Endothelial cell (in vitro differentiated cells): Measurements from ENCODE around the gene KLC1. TPM values are rescaled to one million over a fixed set of nuclear protein-coding genes. Genes with fewer than 3 reads are reported as not detected.

Experiments used
- DNase-seq: peaks from one replicate; pipeline ENCODE4 v3.0.0; 2021; ENCODE audit warnings: low spot score
- H3K27ac Mint-ChIP-seq: one replicate; pipeline ENCODE4 v1.8.0; 2021; ENCODE audit warnings: mixed read lengths, inconsistent platforms; ENCODE audit not compliant: unreplicated experiment
- H3K27me3 Mint-ChIP-seq: one replicate; pipeline ENCODE4 v1.8.0; 2021; ENCODE audit warnings: mild to moderate bottlenecking, moderate library complexity, mixed read lengths, inconsistent platforms; ENCODE audit not compliant: unreplicated experiment
- H3K36me3 Mint-ChIP-seq: one replicate; pipeline ENCODE4 v1.8.0; 2021; ENCODE audit warnings: mild to moderate bottlenecking, low read depth, mixed read lengths, inconsistent platforms; ENCODE audit not compliant: unreplicated experiment
- H3K4me1 Mint-ChIP-seq: one replicate; pipeline ENCODE4 v1.8.0; 2021; ENCODE audit warnings: mild to moderate bottlenecking, mixed read lengths, inconsistent platforms; ENCODE audit not compliant: unreplicated experiment
- H3K4me3 Mint-ChIP-seq: one replicate; pipeline ENCODE4 v1.8.0; 2021; ENCODE audit warnings: mild to moderate bottlenecking, mixed read lengths, inconsistent platforms; ENCODE audit not compliant: unreplicated experiment
- H3K9me3 Mint-ChIP-seq: one replicate; pipeline ENCODE4 v1.8.0; 2021; ENCODE audit warnings: mixed read lengths, inconsistent platforms; ENCODE audit not compliant: unreplicated experiment
- CTCF ChIP-seq: fragments of 200-600 bp; sonication (generic); IDR thresholded peaks from one replicate; pipeline ENCODE4 v1.5.0; 2021; ENCODE audit warnings: antibody characterized with exemption; ENCODE audit not compliant: unreplicated experiment
- total RNA-seq: library from RNA; stranded (reverse); fragmentation: NEBNext Ultra II Directional; extraction: Animal tissue kit (Norgen Biotek cat#: 25700); gene quantifications from one replicate; pipeline ENCODE4 v1.2.1, GENCODE V29; 2021; ENCODE audit not compliant: unreplicated experiment

The KLC1 gene
- total RNA-seq, 1 donor from 2014 or later = 220 TPM

DNA sequence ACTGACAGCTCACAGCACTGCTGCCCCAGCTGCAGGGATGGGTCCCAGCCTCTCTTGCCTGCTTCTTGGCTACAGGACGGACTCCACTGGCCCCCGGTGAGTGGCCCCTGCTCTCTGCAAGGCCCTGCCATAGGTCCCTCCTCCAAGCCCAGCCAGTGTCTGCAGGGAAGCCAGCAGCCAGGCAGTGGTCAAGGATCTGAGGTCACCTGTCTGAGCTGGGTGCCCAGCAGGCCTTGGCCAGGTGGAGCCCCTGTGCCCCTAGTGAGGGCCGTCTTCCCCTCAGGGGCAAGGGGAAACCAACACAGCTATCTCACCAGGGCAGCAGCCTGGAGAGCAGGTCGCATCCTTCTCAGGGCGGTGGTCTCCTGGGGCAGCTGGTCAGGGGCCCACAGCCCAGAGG is 73.1 kb downstream of the KLC1 start:
- H3K4me3 Mint-ChIP-seq = no peak overlapping the region
- TF ChIP-seq CTCF = no peak
- no peaks in the 10 kb centered on the region for H3K9me3 Mint-ChIP-seq
- H3K4me1 Mint-ChIP-seq = peaks cover 29% of the 10 kb centered on the region
- H3K27ac Mint-ChIP-seq = no peak overlapping the region
- peaks cover 28% of the 10 kb centered on the region for H3K36me3 Mint-ChIP-seq
- peaks cover 39% of the 10 kb centered on the region for H3K27me3 Mint-ChIP-seq
- no peak for DNase-seq

DNA sequence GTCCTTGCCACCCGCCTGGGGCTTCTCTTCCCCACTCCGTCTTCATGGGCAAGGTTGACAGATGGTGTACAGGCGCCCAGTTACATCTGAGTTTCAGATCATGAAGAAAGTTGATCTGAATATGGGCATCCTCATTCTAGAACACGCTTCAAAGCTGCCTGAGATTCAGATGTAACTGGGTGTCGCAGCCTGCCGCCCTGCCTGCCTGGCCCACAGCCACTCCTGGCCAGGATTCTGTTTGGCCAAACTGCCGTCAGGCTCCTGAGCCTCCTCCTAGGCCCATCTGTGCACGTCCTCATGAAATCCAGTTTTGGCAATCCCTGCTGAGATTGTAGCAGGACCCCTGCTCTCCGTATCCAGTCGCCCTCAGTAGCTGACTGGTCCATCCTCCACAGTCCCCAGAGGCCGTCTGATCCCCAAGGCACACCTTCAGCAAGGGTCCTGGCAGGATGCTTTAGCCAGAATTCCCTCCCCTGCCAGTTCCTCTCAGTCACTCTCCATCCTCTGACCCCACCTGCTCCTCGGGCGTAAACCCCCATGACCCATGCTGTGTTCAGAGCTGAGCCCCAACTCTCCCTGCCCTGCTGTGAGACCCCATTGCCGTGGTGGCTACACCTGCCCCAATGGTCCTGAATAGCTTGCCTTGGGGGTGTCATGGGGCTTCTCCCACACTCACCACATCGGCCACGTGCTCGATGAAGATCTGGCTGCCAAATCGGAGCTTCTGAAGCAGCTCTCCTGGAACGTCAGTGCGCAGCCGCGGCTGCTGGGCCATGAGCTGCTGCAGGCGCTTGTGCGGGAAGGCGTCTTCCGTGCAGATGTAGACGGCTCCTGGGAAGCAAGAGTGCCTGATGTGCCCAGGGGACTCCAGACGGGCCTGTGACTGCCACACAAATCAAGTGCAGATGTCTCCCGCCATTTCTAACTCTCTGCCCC is 73.8 kb downstream of the KLC1 start:
- no peak for DNase-seq
- peaks cover 26% of the 10 kb centered on the region for H3K4me1 Mint-ChIP-seq
- peaks cover 28% of the 10 kb centered on the region for H3K36me3 Mint-ChIP-seq
- peaks cover 39% of the 10 kb centered on the region for H3K27me3 Mint-ChIP-seq
- no peak for TF ChIP-seq CTCF
- H3K9me3 Mint-ChIP-seq = no peaks in the 10 kb centered on the region
- H3K27ac Mint-ChIP-seq = peak overlapping the region; percentile 71
- H3K4me3 Mint-ChIP-seq = peak overlapping the region; percentile 56

GRCh38 chr14:103703433-103704385 is 74.7 kb downstream of the KLC1 start:
- H3K4me1 Mint-ChIP-seq = peaks cover 27% of the 10 kb centered on the region
- DNase-seq = no peak
- H3K27me3 Mint-ChIP-seq = peaks cover 42% of the 10 kb centered on the region
- no peaks in the 10 kb centered on the region for H3K9me3 Mint-ChIP-seq
- H3K27ac Mint-ChIP-seq = peak overlapping the region; percentile 76
- peak overlapping the region; percentile 56 for H3K4me3 Mint-ChIP-seq
- H3K36me3 Mint-ChIP-seq = peaks cover 32% of the 10 kb centered on the region
- no peak for TF ChIP-seq CTCF

DNA sequence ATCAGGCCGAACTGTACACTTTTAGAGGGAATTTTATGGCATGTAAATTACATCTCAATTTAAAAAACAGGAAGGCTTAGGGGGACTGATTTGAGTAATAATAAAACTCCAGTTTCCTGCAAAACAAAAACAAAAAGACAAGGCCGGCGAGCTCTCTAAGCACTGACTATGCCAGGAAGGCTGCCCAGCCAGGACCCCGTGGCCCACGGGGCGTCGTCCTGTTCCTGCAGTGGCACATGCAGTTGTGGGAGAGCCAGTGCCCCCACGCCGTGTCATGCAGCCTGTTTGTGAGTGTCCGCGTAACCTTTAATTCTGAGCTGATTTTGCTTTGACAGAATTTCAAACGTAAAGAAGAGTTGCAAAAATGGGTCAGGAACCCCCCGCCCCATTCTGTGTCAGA is 75.7 kb downstream of the KLC1 start:
- Mint-ChIP-seq H3K27me3 (peaks cover 44% of the 10 kb centered on the region), H3K4me3 (peak overlapping the region; percentile 47), H3K36me3 (peaks cover 33% of the 10 kb centered on the region), H3K27ac (peak overlapping the region; percentile 95), H3K4me1 (peaks cover 32% of the 10 kb centered on the region), H3K9me3 (no peaks in the 10 kb centered on the region)
- no peak for DNase-seq
- TF ChIP-seq CTCF = no peak
